Erythroblast (primary cell): ENCODE data around the gene SEMA7A.

Experiments
- GATA1 ChIP-seq: IDR thresholded peaks from 2 replicates; pipeline ENCODE4 v1.6.1; 2011; ENCODE audit warnings: low read depth, mild to moderate bottlenecking, control low read depth, low read length, moderate library complexity
- POLR2A ChIP-seq: IDR thresholded peaks from 2 replicates; pipeline ENCODE4 v1.6.1; 2011; ENCODE audit warnings: mild to moderate bottlenecking, low read length

- no peak for TF ChIP-seq POLR2A
- no peak for TF ChIP-seq GATA1
These were observed 58.5 kb downstream of the SEMA7A start for GRCh38 chr15:74375303-74375693.
